ENCODE measurements around the gene IFT20. TPM values are rescaled to one million over a fixed set of nuclear protein-coding genes. Genes with fewer than 3 reads are reported as not detected.

Gene IFT20
- total and polyA plus RNA-seq, 8 donors = 24.9 to 95.6 (median 50.2) TPM

- TF ChIP-seq POLR2AphosphoS5 (IDR thresholded peaks at IDR 0.05) (no peak), POLR2A (IDR thresholded peaks at IDR 0.05) (no peak), CTCF (IDR thresholded peaks at IDR 0.05) (no peak), EP300 (IDR thresholded peaks at IDR 0.05) (no peak)
- no peaks in the 10 kb centered on the region for H3K9me3 ChIP-seq
- intact Hi-C loops (cut with DNase I; ENCODE audit: low total_unique reads) = no loop called here
- no peak overlapping the region for H3K27ac ChIP-seq
- peaks cover 0 to 11% (median 0%) of the 10 kb centered on the region in 3 donors for H3K27me3 ChIP-seq
- no peak overlapping the region for H3K4me3 ChIP-seq
- no peaks in the 10 kb centered on the region for H3K36me3 ChIP-seq
- DNase-seq = no peak
- WGBS, 5 donors = 73 to 81% (median 77%) methylated on average over 2 of the region's 2 CpGs
- H3K4me1 ChIP-seq = no peaks in the 10 kb centered on the region
Observed at GRCh38 chr17:28290703-28291102, 44.6 kb downstream of the IFT20 start.

- Histone ChIP-seq H3K36me3 (no peaks in the 10 kb centered on the region), H3K9me3 (no peaks in the 10 kb centered on the region), H3K4me1 (no peaks in the 10 kb centered on the region), H3K27me3 (no peaks in the 10 kb centered on the region), H3K27ac (no peak overlapping the region), H3K4me3 (no peak overlapping the region)
- intact Hi-C loops (cut with DNase I; ENCODE audit: low total_unique reads) = no loop called here
- WGBS, 5 donors = 53 to 91% (median 68%) methylated on average over 2 of the region's 2 CpGs
- DNase-seq = no peak
- no peak for TF ChIP-seq POLR2AphosphoS5 (IDR thresholded peaks at IDR 0.05)
- TF ChIP-seq POLR2A (IDR thresholded peaks at IDR 0.05) = no peak
- TF ChIP-seq EP300 (IDR thresholded peaks at IDR 0.05) = no peak
Observed at GRCh38 chr17:28285965-28286364, 49.3 kb downstream of the IFT20 start.

GRCh38 chr17:28282596-28282995 is 52.7 kb downstream of the IFT20 start:
- no peaks in the 10 kb centered on the region for H3K9me3 ChIP-seq
- TF ChIP-seq CTCF (IDR thresholded peaks at IDR 0.05) (no peak), POLR2A (IDR thresholded peaks at IDR 0.05) (no peak), EP300 (IDR thresholded peaks at IDR 0.05) (no peak), POLR2AphosphoS5 (IDR thresholded peaks at IDR 0.05) (no peak)
- H3K27ac ChIP-seq = no peak overlapping the region
- no peaks in the 10 kb centered on the region for H3K36me3 ChIP-seq
- WGBS, 5 donors = 73 to 80% (median 75%) methylated on average over 7 of the region's 7 CpGs
- intact Hi-C loops (cut with DNase I; ENCODE audit: low total_unique reads) = no loop called here
- H3K4me3 ChIP-seq = no peak overlapping the region
- no peak for DNase-seq
- H3K27me3 ChIP-seq = no peaks in the 10 kb centered on the region
- no peaks in the 10 kb centered on the region for H3K4me1 ChIP-seq

- H3K27ac ChIP-seq = no peak overlapping the region
- no peaks in the 10 kb centered on the region for H3K27me3 ChIP-seq
- intact Hi-C loops (cut with DNase I; ENCODE audit: low total_unique reads) = no loop called here
Observed at GRCh38 chr17:28280826-28281225, 54.4 kb downstream of the IFT20 start.

More at GRCh38 chr17:28280826-28281225, 54.4 kb downstream of the IFT20 start:
- WGBS, 5 donors = 80 to 95% (median 87%) methylated on average over 3 of the region's 3 CpGs
- no peaks in the 10 kb centered on the region for H3K9me3 ChIP-seq
- TF ChIP-seq POLR2A (IDR thresholded peaks at IDR 0.05) = no peak
- TF ChIP-seq EP300 (IDR thresholded peaks at IDR 0.05) = no peak
- no peak for TF ChIP-seq POLR2AphosphoS5 (IDR thresholded peaks at IDR 0.05)
- TF ChIP-seq CTCF (IDR thresholded peaks at IDR 0.05) = no peak
- no peaks in the 10 kb centered on the region for H3K36me3 ChIP-seq
- no peak for DNase-seq
- no peaks in the 10 kb centered on the region for H3K4me1 ChIP-seq
- no peak overlapping the region for H3K4me3 ChIP-seq

Measured in stomach (tissue), 9 donors.